DMS114 treated with DMSO at 0.1 percent for 48 hours (cell line): ENCODE results near the gene TMTC2.

Experiments used
- DNase-seq: peaks from one replicate; lab custom pipeline; 2025; ENCODE audit not compliant: unreplicated experiment; lab: John Stamatoyannopoulos, UW

Gene TMTC2

DNA sequence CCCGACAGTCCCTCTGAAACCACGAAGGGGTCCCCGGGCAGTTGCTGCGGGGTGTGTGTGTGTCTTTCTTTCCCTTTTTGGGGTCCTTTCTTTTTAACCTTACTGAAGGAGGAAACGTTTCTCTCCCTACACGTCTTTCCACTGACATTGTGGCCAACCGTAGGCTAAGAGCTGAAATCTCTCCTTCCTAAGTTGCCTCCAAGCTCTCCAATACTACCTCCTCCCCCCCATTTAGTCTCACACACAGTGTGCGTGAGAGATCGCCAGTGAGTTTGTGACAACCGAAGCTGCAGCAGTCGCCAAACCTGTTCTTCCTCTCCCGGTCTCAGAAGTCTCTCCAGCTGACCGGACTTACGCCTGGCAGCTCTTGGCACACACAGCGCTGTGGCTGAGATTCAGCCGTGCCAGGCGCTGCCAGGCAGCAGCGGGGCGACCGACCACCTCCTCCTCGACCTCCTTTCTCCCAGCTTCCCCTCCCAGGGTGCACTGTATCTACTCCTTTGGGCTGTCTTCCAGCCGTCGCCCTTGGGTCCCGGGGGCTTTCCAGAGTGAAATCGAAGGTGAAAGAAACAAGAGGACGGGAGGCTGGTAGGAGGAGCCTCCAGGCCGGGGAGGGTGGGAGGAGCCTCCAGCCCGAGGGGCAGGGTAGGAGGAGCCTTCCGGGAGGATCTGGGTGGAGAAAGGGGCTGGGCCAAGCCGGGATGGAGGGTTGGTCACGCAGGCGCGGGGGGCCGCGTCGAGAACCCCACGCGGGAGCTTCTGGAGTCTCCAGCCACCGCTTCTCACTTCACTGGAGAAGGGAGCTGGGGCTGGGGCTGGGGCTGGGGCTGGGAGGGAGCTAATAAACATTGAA lies at the start of gene TMTC2:
TMTC2 (plus strand) TSS at position 739 of the 853 bp plus-strand sequence.
- DNase-seq: peak; percentile 71

DNA sequence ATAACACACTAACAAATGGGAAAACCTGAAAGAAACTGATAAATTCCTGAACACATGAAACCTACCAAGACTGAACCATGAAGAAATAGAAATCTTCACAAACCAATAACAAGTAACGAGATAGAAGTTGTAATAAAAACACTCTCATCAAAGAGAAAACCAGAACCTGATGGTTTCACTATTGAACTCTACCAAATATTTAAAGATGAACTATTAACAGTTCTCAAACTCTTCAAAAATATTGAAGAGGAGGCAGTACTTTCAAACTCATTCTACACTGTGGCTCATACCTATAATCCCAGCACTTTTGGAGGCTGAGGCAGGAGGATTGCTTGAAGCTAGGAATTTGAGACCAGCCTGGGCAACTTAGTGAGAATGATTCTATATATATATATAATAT lies 48.4 kb upstream of the TMTC2 start:
- no peak for DNase-seq

- DNase-seq: no peak
These were observed 41.8 kb upstream of the TMTC2 start for GRCh38 chr12:82644896-82645295.

DNA sequence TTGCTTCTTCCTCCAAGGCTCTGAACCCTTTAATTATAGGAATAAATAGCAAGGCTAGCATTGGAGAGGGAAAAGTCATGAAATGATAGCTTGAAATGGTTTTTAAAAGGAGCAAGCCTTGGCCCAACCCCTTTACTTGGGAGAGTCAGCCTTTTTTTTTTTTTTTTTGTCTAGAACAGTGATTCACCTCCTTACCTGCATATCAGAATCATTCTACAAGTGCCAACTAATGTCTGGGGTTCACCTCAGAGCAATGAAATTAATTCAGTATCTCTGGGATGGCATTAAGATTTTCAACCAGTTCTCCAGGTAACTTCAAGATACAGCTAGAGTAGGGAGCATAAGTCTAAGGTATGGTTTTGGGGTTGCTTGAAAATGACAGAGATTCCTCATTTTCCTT lies 41.3 kb upstream of the TMTC2 start:
- DNase-seq: no peak

GRCh38 chr12:82647853-82648252 lies 38.9 kb upstream of the TMTC2 start:
- DNase-seq: no peak

DNA sequence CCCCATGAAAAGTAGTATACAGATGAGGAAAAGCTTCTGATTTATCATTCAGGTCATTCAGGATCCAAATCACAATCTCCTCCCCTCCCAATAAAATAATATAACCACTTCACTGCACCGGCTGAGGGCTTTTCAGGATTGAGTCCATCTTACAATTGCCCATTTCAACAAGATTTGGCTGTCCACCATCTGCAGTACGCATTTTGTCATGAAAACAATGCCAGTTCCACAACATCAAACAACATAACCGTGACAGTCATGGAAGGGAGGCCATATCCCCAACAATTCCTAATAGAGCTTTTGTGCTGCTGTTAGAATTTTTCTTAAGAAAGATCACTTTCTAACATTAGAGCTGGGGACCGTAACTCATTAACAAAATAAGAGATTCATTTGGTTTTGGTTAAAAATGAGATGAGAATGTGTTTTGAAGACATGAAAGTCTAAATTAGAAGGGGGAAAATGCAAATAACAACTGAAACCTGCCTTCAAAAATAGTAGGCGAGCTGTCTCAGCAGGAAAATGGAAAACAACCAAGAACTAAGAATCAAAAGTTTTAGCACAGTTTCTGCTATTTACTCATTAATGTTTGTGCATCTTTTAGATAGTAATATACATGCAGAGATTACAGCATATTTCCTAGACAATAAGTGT lies 38.3 kb upstream of the TMTC2 start:
- DNase-seq: no peak

DNA sequence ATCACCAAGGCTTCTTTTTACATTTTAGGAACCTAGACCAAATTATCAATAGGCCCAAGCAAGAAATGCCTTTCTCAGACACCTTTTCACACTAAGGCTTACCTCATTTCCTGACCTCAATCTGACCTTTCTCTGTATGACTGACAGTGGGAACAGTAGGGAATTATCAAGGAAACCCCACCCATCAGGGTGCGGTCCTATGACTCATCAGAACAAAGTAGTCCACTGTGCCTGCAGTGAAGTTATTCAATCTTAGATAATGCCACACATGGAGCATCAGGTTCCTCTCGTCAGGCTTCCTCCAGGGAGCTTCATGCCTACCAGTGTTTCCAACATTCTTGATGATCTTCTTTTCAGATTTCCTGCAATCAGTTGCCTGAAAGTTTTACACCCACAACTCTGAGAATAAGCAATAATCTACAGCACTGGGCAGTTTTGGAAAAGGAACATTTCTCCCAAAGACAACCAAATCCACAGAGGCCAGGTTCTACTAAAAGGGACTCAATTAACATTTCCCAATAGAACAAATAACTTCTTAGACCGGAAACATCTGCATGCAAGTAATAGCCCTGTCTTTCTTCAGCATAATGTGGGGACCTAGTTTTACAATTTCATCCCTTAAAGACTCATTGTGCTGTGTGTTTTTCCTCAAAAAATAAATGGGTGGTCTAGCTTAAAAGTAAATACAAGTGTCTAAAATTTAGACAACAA lies 35.9 kb upstream of the TMTC2 start:
- no peak for DNase-seq

GRCh38 chr12:82651489-82651888 lies 35.2 kb upstream of the TMTC2 start:
- no peak for DNase-seq

DNA sequence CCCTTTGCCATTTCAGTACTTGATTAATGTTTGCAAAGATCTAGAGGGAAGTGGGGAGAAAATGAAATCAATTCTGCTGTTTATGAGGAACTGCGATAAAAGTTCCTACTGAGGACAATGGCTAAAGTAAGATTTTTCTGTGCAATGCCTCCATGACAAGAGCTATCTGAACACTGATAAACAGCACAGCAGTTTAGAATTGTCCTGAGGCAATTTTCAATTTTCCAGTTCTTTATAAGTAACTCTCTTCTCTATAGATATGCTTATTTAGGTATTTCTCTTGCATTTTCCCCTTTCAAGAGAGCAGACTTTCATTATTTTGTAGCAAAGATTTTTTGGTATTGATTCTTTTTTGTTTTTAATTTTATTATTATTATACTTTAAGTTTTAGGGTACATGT lies 34.6 kb upstream of the TMTC2 start:
- DNase-seq: no peak

DNA sequence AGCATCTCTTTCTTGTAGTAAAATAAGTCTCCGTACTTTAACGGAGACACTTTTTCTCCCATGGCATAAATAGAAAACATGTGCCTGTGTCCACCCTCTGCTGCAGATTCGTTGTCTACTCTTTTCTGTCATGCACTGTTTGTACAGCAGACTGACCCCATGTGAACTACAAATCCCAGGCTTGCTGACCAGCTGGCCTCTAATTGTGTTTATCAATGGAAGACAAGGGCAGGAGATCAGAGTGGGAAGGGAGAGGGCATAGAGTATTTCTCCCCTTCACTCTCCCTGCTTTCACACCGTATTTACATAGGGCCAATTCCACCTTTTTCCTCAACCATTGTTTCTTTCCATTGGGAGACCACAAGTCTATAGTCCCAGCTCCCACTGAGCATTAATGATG lies 31.0 kb upstream of the TMTC2 start:
- no peak for DNase-seq

- no peak for DNase-seq
These were observed 27.1 kb upstream of the TMTC2 start for GRCh38 chr12:82659343-82660207.

GRCh38 chr12:82660541-82661325 lies 26.0 kb upstream of the TMTC2 start:
- no peak for DNase-seq

- no peak for DNase-seq
These were observed 22.8 kb upstream of the TMTC2 start for GRCh38 chr12:82663893-82664292.

GRCh38 chr12:82665142-82665923 lies 21.4 kb upstream of the TMTC2 start:
- no peak for DNase-seq

- no peak for DNase-seq
These were observed 19.9 kb upstream of the TMTC2 start for GRCh38 chr12:82666830-82667229.

GRCh38 chr12:82671673-82672195 lies 15.0 kb upstream of the TMTC2 start:
- DNase-seq: no peak

- DNase-seq: no peak
These were observed 13.8 kb upstream of the TMTC2 start for GRCh38 chr12:82672811-82673495.

- no peak for DNase-seq
These were observed 13.0 kb upstream of the TMTC2 start for GRCh38 chr12:82673698-82674097.

- DNase-seq: no peak
These were observed 11.5 kb upstream of the TMTC2 start for GRCh38 chr12:82675246-82675645.
